NCI-H526 treated with DMSO at 0.1 percent for 48 hours (cell line): Measurements from ENCODE around the gene FOXO3.
"Not testable (repeated sequence)": the region's sequence is repeated elsewhere in the genome, so short reads cannot be mapped to it uniquely, and the experiment has no call there.

Experiments used
- DNase-seq: peaks from one replicate; lab custom pipeline; 2025; lab: John Stamatoyannopoulos, UW

Gene FOXO3

DNA sequence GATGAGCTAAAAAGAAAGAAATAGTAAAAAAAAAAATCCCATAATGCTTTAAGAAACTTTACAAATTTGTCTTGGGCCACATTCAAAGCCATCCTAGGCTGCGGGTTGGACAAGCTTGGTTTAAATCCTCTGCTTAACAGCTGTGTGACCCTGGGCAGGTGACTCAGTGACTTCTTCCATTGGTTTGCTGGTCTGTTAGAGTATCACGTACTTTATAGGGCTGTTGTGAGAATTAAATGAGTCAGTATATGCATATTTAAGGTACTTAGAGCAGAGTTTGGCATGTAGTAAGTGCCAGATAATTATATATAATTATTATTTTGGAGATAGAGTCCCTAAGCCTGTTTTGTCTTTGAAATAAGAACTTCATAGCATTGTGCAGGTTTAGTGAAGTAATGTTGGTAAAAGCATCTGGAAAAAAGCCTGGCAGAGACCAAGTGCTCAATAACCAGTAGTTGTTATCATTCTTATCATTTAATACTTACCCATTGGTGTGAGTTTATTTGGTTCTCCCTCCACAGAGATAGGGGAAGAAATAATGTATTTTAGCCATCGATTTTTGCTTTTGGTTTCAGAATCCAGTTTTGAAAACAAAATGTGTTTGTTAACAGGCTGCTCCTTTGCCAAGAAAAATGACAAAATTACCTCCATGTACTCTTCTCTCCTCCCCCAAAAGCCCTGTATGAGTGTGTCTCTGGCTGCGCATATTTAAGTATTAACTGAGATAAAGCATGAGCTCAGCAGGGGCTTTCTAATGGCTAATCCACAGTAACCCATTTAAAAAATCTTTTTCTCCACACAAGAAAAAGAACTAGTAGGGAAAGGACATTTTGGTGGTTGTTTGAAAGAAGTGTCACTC is 67.2 kb downstream of the FOXO3 start:
- no peak for DNase-seq

DNA sequence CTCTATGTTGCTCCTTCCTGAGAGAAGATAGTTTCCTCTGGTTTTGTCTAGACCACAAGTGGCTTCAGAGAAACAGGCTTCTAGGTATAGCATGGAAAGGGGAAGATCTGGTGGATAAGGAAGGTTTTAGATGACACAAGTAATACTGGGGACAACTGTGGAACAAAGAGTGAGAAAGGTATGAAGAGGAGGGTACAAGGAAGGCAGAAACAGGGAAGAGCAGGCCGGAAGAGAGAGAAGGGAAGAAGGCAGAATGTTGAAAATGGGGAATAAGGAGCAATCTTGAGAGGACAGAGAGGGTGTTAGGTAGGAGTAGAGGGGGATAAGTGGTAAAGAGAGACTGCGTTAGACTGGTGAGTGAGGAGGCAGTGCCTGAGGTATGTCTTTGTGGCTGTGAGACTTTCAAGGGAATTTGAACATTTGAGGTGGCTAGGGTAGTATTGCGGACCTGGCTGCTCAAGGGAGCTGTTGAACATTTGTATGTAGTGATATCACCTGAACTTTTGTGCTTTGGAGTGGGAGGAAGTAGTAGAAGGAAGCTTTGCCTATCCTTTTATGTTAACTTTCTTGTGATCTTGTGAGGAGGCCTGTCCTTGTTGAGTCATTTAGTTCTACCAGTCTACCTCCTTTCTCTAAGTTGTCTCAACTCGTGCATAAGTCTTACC is 69.5 kb downstream of the FOXO3 start:
- DNase-seq: no peak

GRCh38 chr6:108632441-108632840 is 71.7 kb downstream of the FOXO3 start:
- no peak for DNase-seq

GRCh38 chr6:108633436-108633835 is 72.7 kb downstream of the FOXO3 start:
- DNase-seq: no peak

DNA sequence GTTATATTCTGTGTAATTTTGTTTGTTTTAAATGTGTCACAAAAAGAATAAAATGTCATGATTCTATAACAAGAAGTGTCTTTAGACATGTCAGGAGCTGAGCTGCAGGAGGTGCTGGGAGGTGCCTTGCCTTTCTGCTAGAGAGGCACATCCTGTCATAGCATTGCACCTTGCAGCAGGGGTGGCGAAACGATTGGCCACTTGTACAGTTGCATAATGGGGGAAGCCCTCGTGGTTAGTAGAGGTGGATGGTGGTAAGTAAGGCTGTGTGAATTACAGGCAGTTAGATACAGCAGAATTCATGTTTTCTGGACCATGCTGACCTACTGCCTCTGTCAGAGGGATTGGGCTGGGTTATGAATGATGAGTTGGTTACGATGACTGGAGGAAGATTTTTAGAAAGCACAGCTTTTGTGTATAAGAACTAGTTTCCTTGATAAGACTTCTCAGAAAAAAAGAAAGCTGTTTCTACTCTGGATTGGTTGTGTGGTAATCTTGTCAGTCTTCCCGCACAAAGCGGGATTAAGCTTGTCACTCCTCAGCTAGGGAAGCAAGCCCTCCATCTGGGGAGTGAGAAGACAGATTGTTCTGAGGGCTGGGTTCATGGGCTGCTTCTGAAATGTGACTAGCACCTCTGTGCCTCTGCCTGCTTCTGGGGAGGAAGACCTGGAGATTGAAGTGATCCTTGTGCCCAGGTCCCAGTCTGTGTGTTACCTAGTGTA is 74.9 kb downstream of the FOXO3 start:
- DNase-seq: no peak

DNA sequence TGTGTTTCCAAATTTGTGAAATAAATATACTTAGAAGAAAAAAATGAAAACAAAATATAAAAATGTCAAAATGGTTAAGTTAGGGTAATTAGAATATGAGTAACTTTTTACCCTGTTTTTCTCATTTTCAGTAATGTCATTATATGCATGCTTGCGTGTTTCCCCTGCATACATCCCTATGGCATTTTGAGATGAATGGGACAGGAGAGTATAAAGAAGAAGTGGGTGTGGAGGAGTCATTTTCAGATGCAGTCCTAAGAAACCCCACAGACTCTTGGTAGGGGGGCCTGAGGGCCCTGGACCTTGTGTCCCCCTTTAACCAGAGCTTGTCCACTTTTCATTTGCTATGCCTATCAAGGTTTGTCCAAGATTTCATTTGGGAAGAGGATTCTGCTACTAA is 77.2 kb downstream of the FOXO3 start:
- DNase-seq: no peak

DNA sequence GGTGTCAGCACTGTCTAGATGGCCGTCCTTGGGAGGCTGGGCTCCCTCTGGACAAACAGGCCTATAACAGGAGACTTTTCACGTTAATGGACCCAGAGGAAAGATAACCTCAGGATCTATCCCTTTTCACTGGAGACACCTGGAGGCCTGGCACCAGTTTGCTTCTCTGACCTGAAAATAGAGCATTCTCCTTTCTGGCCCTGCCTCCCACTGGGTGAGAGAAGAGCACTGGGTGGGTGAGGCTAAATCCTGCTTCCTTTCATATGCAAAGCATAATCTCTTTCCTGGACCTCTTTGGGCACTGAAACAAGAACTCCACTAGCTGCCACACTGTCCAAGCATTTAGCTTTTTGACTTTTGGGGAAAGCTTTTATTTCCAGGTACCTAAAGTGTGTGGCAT is 78.3 kb downstream of the FOXO3 start:
- no peak for DNase-seq

DNA sequence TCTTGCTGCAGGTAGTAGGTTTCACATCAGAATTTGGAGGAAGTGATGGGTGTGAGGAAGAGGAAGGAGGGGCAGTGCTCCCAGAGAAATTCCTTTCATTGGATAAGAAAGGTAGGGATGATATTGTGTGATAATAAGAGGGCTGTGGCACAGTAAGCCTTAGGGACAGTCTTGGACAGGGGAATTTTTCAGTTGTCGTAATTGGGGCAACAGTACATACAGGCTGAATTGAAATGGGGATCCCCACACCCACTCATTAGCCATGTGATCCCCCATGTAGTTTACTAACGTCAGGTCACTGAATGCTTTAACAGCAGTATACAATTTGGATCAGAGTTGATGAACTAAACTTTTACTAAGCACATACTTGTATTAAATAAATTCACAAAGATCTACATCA is 79.4 kb downstream of the FOXO3 start:
- no peak for DNase-seq

GRCh38 chr6:108643184-108643583 is 82.5 kb downstream of the FOXO3 start:
- no peak for DNase-seq

- no peak for DNase-seq
These were observed 83.5 kb downstream of the FOXO3 start for GRCh38 chr6:108644252-108644651.

GRCh38 chr6:108648191-108648590 is 87.5 kb downstream of the FOXO3 start:
- DNase-seq: no peak

- no peak for DNase-seq
These were observed 89.6 kb downstream of the FOXO3 start for GRCh38 chr6:108650325-108650724.

DNA sequence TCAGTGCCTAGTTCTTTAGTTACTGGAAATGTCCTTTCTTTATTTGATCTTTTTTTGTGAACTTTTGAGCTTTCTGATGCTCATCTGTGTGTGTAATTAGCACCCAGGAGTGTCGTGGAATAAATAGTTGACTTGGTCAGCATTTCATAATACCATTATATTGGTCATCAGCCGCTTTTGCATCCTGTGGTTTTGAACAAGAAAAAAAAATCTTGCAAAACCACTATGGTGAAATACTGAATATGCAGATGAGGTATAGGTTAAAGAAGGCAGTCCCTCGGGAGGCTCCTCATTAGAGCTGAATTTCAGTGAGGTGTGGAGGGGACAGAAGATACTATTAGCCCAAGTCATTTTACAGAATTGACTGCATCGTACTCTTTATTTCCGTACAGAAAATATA is 90.1 kb downstream of the FOXO3 start:
- peak; percentile 31 for DNase-seq

DNA sequence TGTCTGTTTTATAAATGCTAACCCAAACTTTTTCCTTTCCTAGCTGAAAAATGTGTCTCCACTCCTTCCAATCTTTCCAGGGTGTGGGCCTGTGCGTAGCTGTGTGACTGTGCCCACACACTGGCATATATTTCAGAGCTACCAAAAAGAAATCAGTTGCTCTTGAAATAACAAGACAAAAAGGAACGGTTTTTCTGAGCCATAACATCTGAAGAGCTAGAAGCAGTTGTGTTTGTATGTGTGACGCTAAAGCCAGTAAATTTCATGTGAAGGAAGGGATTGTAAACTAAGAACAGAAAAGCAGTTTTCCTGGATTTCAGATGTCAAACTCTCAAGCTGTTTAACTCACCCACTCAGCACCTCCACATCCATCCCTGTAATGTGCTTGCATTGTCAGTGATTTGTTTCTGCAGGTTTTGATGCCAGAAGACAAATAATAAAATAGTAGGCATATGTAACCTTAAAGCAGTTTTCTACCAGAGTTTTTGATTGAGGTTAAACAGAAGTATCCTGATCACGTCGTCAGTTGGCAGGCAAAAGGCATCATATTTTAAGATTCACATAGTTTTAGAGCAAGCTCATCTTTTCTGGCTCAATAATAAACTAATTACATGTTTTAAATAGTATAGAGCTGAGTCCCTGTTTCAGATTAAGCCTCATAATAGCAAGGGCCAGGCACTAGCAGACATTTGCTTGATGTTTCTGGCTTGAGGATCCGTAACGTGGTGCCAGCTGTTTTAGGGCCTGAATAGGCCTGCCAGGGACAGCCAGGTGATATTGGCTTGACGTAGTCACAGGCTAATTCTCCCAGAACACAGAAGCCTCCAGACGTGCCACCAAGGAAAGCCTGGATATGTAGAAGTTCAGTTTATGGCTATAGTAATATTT is 90.9 kb downstream of the FOXO3 start:
- DNase-seq: no peak

DNA sequence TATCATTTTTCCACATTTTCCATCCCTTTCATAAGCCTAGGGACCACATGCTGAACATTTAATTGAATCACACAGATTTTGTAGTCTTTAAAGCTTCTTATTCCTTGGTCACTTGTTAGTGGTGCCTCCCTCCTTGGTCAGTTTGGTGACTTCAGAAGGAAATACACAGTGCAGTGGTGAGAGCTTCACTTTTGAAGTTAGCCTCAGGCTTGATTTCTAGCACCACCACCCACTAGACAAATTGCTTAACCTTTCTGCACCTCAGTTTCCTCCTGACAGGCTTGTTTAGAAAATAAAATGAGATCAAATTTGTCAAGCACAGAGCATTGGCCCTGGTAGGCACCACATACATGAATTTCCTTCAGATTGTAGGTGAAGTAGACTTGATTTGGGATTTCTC is 91.7 kb downstream of the FOXO3 start:
- DNase-seq: no peak

DNA sequence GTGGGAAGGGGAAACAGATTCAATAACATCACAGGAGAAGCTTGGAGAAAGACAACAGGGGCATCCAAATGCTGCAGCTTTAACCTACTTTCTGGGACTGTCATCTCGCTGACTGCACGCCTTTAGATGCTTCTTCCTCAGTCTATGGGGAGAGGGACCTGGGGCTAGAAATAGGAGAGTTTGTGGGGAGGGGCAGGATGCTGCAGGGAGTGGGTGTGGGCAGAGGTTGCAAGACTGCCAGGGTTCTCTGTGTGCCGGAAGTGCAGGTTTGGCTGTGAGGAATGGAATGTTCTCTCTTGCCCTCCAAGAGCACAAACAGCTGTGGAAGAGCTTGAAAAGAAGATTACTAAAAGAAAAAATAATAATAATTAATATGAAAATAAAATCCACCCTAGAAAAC is 93.2 kb downstream of the FOXO3 start:
- no peak for DNase-seq

DNA sequence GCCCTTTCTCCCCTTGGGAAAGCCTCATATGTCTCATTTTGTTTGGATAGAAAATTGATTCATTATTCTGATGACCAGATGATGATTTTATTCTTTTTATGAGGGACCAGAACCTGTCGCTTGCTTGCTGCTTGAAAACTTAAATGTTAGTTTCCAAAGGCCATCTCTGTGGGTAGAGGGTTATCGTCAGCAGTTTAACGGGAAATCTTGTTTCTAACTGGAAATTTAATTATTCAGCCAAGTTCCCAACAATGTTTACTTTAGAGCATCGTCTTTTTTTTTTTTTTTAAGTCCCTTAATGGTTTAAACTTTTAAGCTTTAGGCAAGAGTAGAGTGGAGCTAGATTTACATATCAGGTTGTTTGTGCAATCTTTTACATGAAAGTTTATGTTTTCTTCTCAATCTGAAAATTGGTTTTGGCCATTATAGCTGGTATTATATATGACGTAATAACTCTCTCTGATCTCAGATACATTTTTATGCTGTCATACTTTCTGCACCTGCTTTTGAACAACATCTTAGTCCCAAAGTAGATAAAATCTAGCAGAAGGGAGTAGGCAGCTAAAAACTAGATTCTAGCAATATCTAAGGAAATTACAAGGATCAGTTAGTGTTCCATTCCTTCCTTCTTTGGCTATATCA is 93.9 kb downstream of the FOXO3 start:
- DNase-seq: no peak

GRCh38 chr6:108655806-108656651 is 95.3 kb downstream of the FOXO3 start:
- DNase-seq: no peak

DNA sequence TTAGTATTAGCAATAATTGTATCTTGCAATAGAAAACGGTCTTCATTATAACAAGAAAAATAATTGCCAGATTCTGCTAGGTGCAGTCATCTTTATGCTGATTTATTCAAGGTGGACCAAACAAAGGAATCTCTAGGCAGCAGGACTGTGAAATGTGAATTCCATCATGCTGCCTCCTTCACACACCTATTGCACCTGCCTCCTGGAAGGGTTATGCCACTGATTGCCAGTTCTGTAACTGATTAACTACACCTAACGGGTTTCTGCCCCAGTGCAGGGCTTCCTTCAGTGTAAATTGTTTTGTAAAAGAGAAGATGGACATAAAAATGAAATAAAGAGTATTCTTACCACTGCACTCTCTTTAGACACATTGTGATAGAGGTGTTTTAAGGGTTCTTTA is 96.1 kb downstream of the FOXO3 start:
- DNase-seq: peak; percentile 12

DNA sequence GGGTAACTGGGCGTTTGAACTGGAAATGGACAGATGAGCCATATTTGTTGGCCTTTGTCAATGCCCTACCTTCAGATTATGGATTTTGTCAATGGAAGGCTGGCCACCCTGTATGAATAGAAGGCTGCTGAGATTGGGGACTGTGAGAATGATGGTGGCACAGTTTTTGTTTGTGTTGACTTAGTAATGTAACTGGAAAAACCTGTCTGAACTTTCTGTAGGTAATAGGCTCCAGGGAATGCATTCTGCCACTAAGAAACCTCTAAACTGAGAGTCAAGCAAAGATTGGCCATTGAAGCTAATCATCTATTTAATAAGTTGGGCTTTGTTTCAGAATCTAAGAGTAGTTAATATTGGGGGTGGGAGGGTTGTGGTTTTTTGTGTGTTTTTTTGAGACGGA is 97.5 kb downstream of the FOXO3 start:
- DNase-seq: no peak

DNA sequence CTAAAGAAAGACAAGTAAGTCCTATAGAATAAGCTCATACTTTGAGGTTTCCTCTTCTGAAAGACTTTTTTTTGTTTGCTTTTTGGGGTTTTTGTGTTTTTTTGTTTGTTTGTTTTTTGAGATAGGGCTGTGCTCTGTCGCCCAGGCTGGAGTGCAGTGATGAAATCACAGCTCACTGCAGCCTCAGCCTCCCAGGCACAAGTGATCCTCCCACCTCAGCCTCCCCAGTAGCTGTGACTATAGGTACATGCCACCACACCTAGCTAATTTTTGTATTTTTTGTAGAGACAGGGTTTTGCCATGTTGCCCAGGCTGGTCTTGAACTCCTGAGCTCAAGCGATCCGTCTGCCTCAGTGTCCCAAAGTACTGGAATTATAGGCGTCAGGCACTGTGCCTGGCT is 98.1 kb downstream of the FOXO3 start:
- DNase-seq: not testable (repeated sequence)
